Cardiac fibroblast (primary cell): ENCODE measurements around the gene MKKS.

ENCODE experiments used
- DNase-seq, 2 donors: peaks; one replicate each; pipeline versions ENCODE4 v3.0.0 to v3.0.0-alpha.2; 2010; ENCODE audit warnings: low read depth in 2 of 2
- H3K4me3 ChIP-seq, 2 donors: replicated peaks in 1 of 2; 1 replicate in 1 of 2; 2 replicates in 1 of 2; pipeline ENCODE4 v1.5.1; 2011; ENCODE audit warnings: low read depth in 2 of 2, low read length in 2 of 2, mild to moderate bottlenecking in 2 of 2, moderate library complexity in 1 of 2
- CTCF ChIP-seq: IDR thresholded peaks from one replicate; pipeline ENCODE4 v1.5.1; 2011; ENCODE audit warnings: low read depth, mild to moderate bottlenecking, low read length, inconsistent platforms

Gene MKKS

GRCh38 chr20:10357974-10358373, 76.0 kb downstream of the MKKS start:
- peak; percentile 41 to 44 for DNase-seq
- H3K4me3 ChIP-seq, result no peak overlapping the region
- TF ChIP-seq CTCF, result peak; percentile 67

GRCh38 chr20:10357061-10357708, 76.8 kb downstream of the MKKS start:
- no peak for TF ChIP-seq CTCF
- H3K4me3 ChIP-seq, result no peak overlapping the region

GRCh38 chr20:10356628-10357027, 77.4 kb downstream of the MKKS start:
- TF ChIP-seq CTCF, result no peak
- H3K4me3 ChIP-seq, result no peak overlapping the region
- no peak for DNase-seq

More at GRCh38 chr20:10357061-10357708, 76.8 kb downstream of the MKKS start:
- no peak for DNase-seq

- TF ChIP-seq CTCF, result no peak
- DNase-seq, result peak; percentile 25 to 60
- H3K4me3 ChIP-seq, result no peak overlapping the region
Measured at GRCh38 chr20:10352934-10353824, 80.8 kb downstream of the MKKS start.
